Endodermal cell (in vitro differentiated cells): ENCODE results near the gene PRODH2. TPM values are rescaled to one million over a fixed set of nuclear protein-coding genes. Genes with fewer than 3 reads are reported as not detected.

Source experiments
- DNase-seq: peaks from one replicate; pipeline ENCODE4 v3.0.0-alpha.2; 2017
- H3K27ac ChIP-seq: 2 replicates; pipeline ENCODE4 v1.5.1; 2013; ENCODE audit warnings: mild to moderate bottlenecking, low read depth, low read length, moderate library complexity
- H3K27me3 ChIP-seq: 2 replicates; pipeline ENCODE4 v1.6.1; 2013; ENCODE audit warnings: mild to moderate bottlenecking, low read length, moderate library complexity; ENCODE audit not compliant: insufficient read depth, control insufficient read depth, poor library complexity, severe bottlenecking
- H3K36me3 ChIP-seq: 2 replicates; pipeline ENCODE4 v1.7.0; 2013; ENCODE audit warnings: mild to moderate bottlenecking, low read length, moderate library complexity; ENCODE audit not compliant: control insufficient read depth, insufficient read depth
- H3K4me1 ChIP-seq: one replicate; pipeline ENCODE4 v1.7.0; 2013; ENCODE audit warnings: low read length; ENCODE audit not compliant: control insufficient read depth, insufficient read depth
- H3K4me3 ChIP-seq: 2 replicates; pipeline ENCODE4 v1.5.1; 2013; ENCODE audit warnings: mild to moderate bottlenecking, low read length, moderate library complexity
- H3K9ac ChIP-seq: 2 replicates; pipeline ENCODE4 v1.6.1; 2013; ENCODE audit warnings: mild to moderate bottlenecking, low read length, moderate library complexity; ENCODE audit not compliant: poor library complexity, severe bottlenecking; ENCODE audit errors: extremely low read depth
- H3K9me3 ChIP-seq: 2 replicates; pipeline ENCODE4 v1.6.1; 2013; ENCODE audit warnings: mild to moderate bottlenecking, low read length, moderate library complexity; ENCODE audit not compliant: control insufficient read depth
- H3K27ac Mint-ChIP-seq: 2 replicates; pipeline ENCODE4 v1.8.0; 2020; ENCODE audit warnings: mixed read lengths
- H3K27me3 Mint-ChIP-seq: 2 replicates; pipeline ENCODE4 v1.8.0; 2021; ENCODE audit warnings: mild to moderate bottlenecking, mixed read lengths; ENCODE audit not compliant: insufficient read depth
- H3K36me3 Mint-ChIP-seq: 2 replicates; pipeline ENCODE4 v1.8.0; 2020; ENCODE audit warnings: low read depth, mixed read lengths
- H3K4me1 Mint-ChIP-seq: 2 replicates; pipeline ENCODE4 v1.8.0; 2020; ENCODE audit warnings: mixed read lengths
- H3K4me3 Mint-ChIP-seq: 2 replicates; pipeline ENCODE4 v1.8.0; 2020; ENCODE audit warnings: mild to moderate bottlenecking, moderate library complexity, mixed read lengths
- H3K9me3 Mint-ChIP-seq: 2 replicates; pipeline ENCODE4 v1.8.0; 2020; ENCODE audit warnings: mild to moderate bottlenecking, mixed read lengths
- WGBS, 2 experiments: methylation state at CpG; one replicate each; pipeline versions ENCODE4 v1.1.5 to v1.1.7; 2013; ENCODE audit warnings: missing lambda C conversion rate in 2 of 2, mixed read lengths in 1 of 2; ENCODE audit not compliant: insufficient coverage in 1 of 2, insufficient read length in 1 of 2; 5-methylcytosine and 5-hydroxymethylcytosine counted together
- total RNA-seq, 2 donors: library from RNA; stranded (reverse); fragmentation: NEBNext Ultra II Directional in 1 of 2; extraction: Animal tissue kit (Norgen Biotek cat#: 25700) in 1 of 2; gene quantifications; 2 replicates in 1 of 2; 3 replicates in 1 of 2; pipeline ENCODE4 v1.2.1, GENCODE V29; 2021
- TF ChIP-seq, protein P1 (sequence below): fragments of 200-600 bp; sonication (generic); conservative IDR thresholded peaks from 2 replicates; pipeline ENCODE4 v1.5.0; 2021; ENCODE audit warnings: antibody characterized with exemption, mild to moderate bottlenecking

Gene PRODH2
- total RNA-seq, 2 donors from 2014 or later, result 1.0 to 1.5 TPM

DNA sequence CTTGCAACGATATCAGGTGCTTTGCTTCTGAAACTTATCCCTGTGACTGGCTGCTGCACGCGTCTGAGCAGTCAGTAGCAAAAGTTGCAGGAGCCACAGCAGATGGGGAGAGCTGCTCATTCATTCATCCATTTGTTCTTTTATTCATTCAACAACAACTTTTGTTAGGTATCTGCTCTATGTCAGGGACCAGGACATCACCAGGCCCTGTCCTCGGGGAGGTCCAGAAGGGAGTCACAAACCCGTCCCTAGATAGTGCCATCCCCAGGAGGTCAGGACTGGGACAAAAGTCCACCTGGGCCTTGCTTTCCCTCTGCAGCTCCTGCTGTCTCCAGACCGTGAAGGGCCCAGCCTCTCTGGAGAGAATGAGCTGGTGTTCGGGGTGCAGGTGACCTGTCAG, 34.7 kb downstream of the PRODH2 start:
- H3K9ac ChIP-seq, result no peak overlapping the region
- H3K4me1 Mint-ChIP-seq, result peaks cover 15% of the 10 kb centered on the region

DNA sequence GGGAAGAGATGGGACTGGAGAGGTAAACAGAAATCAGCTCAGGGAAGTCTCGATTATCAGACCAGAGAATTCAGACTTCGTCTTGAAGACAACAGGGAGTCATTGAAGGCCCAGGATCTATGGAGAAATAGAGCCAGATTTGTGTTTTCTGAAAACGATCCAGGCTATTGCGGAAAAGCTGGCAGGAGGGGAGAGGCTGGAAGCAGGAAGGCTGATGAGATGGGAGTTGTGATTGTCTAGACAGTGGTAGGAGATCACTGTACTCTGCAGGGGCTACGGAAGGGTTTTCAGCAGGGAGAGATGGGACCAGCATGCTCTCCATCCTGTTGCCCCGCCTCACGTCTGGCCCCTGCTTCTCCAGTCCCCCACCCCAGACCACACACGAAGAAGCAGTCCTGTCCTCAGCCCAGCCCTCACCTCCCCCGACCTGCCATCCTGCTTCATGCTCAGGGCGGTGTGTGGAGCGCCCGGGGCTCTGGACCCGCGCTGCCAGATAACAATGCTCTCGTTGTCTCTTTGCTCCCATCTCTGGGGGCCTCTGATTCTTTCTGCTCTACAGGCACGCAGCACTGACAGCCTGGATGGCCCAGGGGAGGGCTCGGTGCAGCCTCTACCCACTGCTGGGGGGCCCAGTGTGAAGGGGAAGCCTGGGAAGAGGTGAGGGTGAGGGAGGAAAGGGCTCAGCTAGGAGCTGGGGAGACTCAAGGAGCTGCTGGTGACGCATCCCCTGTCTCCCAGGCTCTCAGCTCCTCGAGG, 35.4 kb downstream of the PRODH2 start:
- DNase-seq, result peak; percentile 75
- Histone ChIP-seq H3K27ac (no peak overlapping the region), H3K36me3 (no peaks in the 10 kb centered on the region), H3K9me3 (no peaks in the 10 kb centered on the region), H3K9ac (no peak overlapping the region), H3K4me1 (peaks cover 3% of the 10 kb centered on the region), H3K27me3 (peaks cover 11% of the 10 kb centered on the region), H3K4me3 (no peak overlapping the region)
- H3K4me3 Mint-ChIP-seq, result peak overlapping the region; percentile 6
- no peaks in the 10 kb centered on the region for H3K36me3 Mint-ChIP-seq
- TF ChIP-seq, protein P1, sequence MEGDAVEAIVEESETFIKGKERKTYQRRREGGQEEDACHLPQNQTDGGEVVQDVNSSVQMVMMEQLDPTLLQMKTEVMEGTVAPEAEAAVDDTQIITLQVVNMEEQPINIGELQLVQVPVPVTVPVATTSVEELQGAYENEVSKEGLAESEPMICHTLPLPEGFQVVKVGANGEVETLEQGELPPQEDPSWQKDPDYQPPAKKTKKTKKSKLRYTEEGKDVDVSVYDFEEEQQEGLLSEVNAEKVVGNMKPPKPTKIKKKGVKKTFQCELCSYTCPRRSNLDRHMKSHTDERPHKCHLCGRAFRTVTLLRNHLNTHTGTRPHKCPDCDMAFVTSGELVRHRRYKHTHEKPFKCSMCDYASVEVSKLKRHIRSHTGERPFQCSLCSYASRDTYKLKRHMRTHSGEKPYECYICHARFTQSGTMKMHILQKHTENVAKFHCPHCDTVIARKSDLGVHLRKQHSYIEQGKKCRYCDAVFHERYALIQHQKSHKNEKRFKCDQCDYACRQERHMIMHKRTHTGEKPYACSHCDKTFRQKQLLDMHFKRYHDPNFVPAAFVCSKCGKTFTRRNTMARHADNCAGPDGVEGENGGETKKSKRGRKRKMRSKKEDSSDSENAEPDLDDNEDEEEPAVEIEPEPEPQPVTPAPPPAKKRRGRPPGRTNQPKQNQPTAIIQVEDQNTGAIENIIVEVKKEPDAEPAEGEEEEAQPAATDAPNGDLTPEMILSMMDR, result no peak
- H3K27ac Mint-ChIP-seq, result no peak overlapping the region
- 46 to 52% methylated on average over 16 to 19 of the region's 19 CpGs for WGBS, 2 experiments
- peaks cover 15% of the 10 kb centered on the region for H3K4me1 Mint-ChIP-seq
- H3K9me3 Mint-ChIP-seq, result no peaks in the 10 kb centered on the region
- H3K27me3 Mint-ChIP-seq, result peaks cover 39% of the 10 kb centered on the region

More for the DNA sequence above, 34.7 kb downstream of the PRODH2 start:
- no peaks in the 10 kb centered on the region for H3K36me3 Mint-ChIP-seq
- WGBS, 2 experiments, result 90 to 96% methylated on average over 5 to 7 of the region's 7 CpGs
- H3K9me3 Mint-ChIP-seq, result no peaks in the 10 kb centered on the region
- Histone ChIP-seq H3K4me3 (no peak overlapping the region), H3K4me1 (peaks cover 3% of the 10 kb centered on the region), H3K36me3 (no peaks in the 10 kb centered on the region), H3K27me3 (peaks cover 11% of the 10 kb centered on the region), H3K27ac (no peak overlapping the region), H3K9me3 (no peaks in the 10 kb centered on the region)
- no peak overlapping the region for H3K4me3 Mint-ChIP-seq
- peaks cover 34% of the 10 kb centered on the region for H3K27me3 Mint-ChIP-seq
- TF ChIP-seq, protein P1, result no peak
- no peak overlapping the region for H3K27ac Mint-ChIP-seq
- DNase-seq, result no peak

DNA sequence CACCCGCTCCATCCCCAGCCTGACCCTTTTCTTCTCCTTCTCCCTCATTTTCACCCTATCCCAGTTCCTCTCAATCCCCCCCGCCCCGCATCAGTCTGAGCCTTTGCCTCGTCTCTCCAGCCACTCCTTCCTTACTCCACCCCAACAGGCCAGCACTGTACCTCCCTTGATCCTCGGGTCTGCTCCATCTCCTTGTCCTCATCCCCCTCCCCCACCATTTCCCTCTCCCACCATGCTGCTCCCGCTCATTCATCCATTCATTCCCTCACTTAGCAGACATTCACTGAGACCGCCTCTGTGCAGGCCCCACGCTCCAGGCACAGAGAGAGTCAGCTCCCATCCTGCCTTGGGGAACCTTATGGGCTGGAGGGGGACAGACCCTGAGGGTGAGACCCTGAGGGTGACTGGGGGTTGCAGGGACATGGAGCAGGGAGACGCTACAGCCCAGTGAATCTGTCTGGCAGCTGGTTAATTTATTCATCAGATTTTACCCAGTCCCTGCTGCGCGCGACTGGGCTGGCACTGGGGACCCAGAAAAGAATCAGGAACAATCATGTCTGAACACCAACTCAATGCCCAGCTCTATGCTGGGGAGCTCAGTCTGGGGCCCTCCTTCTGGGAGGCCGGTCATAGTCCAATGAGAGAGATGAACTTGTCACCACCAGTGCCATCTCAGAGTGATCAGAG, 36.4 kb downstream of the PRODH2 start:
- no peak overlapping the region for H3K27ac Mint-ChIP-seq
- Histone ChIP-seq H3K4me1 (peaks cover 3% of the 10 kb centered on the region), H3K36me3 (no peaks in the 10 kb centered on the region), H3K9ac (no peak overlapping the region), H3K27me3 (peaks cover 11% of the 10 kb centered on the region), H3K4me3 (peak overlapping the region; percentile 72), H3K27ac (peak overlapping the region; percentile 63), H3K9me3 (no peaks in the 10 kb centered on the region)
- H3K4me3 Mint-ChIP-seq, result peak overlapping the region; percentile 50
- no peaks in the 10 kb centered on the region for H3K9me3 Mint-ChIP-seq
- 57 to 87% methylated on average over 6 to 13 of the region's 13 CpGs for WGBS, 2 experiments
- H3K27me3 Mint-ChIP-seq, result peaks cover 39% of the 10 kb centered on the region
- TF ChIP-seq, protein P1, result no peak
- H3K36me3 Mint-ChIP-seq, result no peaks in the 10 kb centered on the region
- H3K4me1 Mint-ChIP-seq, result peaks cover 15% of the 10 kb centered on the region
- no peak for DNase-seq
